ENCODE measurements around the gene GRIK5. TPM values are rescaled to one million over a fixed set of nuclear protein-coding genes. Genes with fewer than 3 reads are reported as not detected.

GRIK5 gene
- total RNA-seq, 1 experiment from 2014 or later, result 0.96 TPM

DNA sequence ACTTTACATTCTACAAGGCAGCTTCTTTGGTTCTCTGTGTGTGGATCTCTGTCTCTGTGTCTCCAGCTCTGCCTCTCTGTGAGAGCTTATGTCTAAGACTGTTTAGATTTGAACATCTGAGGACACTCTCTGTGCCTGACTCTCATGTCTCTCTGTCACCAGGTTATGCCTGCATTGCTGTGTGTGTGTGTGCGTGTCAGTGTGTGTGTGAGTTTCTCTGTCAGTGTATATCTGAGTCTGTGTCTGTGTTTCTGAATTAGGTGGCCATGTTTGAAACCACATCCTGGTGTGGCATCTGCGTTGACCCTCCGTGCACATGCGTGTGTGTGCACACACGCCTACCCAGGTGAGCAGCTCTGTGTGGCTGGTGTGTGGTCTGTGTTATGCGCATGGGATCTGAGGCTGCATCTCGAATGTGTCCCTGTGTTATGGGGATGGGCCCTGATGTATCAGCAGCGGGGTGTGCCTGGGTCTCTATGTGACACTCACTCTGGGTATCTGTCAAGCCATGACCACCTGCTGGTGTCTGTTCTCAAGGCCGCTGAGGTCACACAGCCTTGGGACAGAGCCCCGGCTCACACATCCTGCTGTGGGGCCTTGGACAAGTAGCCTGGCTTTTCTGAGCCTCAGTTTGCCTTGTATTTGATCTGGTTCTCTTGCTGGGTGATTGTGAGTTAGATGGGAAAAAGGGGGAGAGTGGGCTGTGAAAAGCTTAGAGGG is 82.7 kb downstream of the GRIK5 start:
- Histone ChIP-seq H3K27ac (no peak overlapping the region), H3F3A (ENCODE audit: insufficient read depth, low read depth) (0 out of 2 replicates have a peak, but pooled peaks cover 3% of the 10 kb centered on the region), H2AFZ (no peak overlapping the region), H3K27me3 (ENCODE audit: insufficient read depth, low read depth) (peaks cover 59% of the 10 kb centered on the region), H4K20me1 (ENCODE audit: insufficient read depth) (no peaks in the 10 kb centered on the region), H3K9me2 (ENCODE audit: insufficient read depth) (no peaks in the 10 kb centered on the region), H3K36me3 (ENCODE audit: low read depth) (no peaks in the 10 kb centered on the region), H3K4me1 (replicated peaks; ENCODE audit: insufficient read depth) (no peaks in the 10 kb centered on the region), H3K9me3 (ENCODE audit: insufficient read depth, low read depth) (no peaks in the 10 kb centered on the region), H3K4me2 (no peak overlapping the region), H3K79me2 (ENCODE audit: low read depth) (no peaks in the 10 kb centered on the region), H3K4me3 (no peak overlapping the region)
- no TSS peak for BruUV-seq (replicated peaks)
- no peak for TF ChIP-seq EZH2 (IDR thresholded peaks at IDR 0.05; ENCODE audit: low read depth)
- no peak for TF ChIP-seq CTCF (conservative IDR thresholded peaks at IDR 0.05)
- intact Hi-C loops (cut with micrococcal nuclease; ENCODE audit: unreplicated experiment), result no loop called here
- CTCF ChIA-PET, result no interaction called here
- DNase-seq, result no peak
- POLR2A ChIA-PET (ENCODE audit: unreplicated experiment), result no interaction called here

- no peaks in the 10 kb centered on the region for H4K20me1 ChIP-seq (ENCODE audit: insufficient read depth)
- no peaks in the 10 kb centered on the region for H3K36me3 ChIP-seq (ENCODE audit: low read depth)
- H3K27me3 ChIP-seq (ENCODE audit: insufficient read depth, low read depth), result peaks cover 56% of the 10 kb centered on the region
- H3K9me2 ChIP-seq (ENCODE audit: insufficient read depth), result no peaks in the 10 kb centered on the region
- H3K4me3 ChIP-seq, result no peak overlapping the region
- H3K27ac ChIP-seq, result no peak overlapping the region
- no peaks in the 10 kb centered on the region for H3K4me1 ChIP-seq (replicated peaks; ENCODE audit: insufficient read depth)
- intact Hi-C loops (cut with micrococcal nuclease; ENCODE audit: unreplicated experiment), result no loop called here
- no peaks in the 10 kb centered on the region for H3K9me3 ChIP-seq (ENCODE audit: insufficient read depth, low read depth)
- CTCF ChIA-PET, result no interaction called here
- DNase-seq, result no peak
- TF ChIP-seq EZH2 (IDR thresholded peaks at IDR 0.05; ENCODE audit: low read depth) (no peak), CTCF (conservative IDR thresholded peaks at IDR 0.05) (no peak)
- POLR2A ChIA-PET (ENCODE audit: unreplicated experiment), result no interaction called here
- BruUV-seq (replicated peaks), result no TSS peak
- H3K4me2 ChIP-seq, result no peak overlapping the region
- H3K79me2 ChIP-seq (ENCODE audit: low read depth), result no peaks in the 10 kb centered on the region
- H3F3A ChIP-seq (ENCODE audit: insufficient read depth, low read depth), result no peaks in the 10 kb centered on the region
- H2AFZ ChIP-seq, result no peak overlapping the region
These were observed 85.0 kb downstream of the GRIK5 start for GRCh38 chr19:41984961-41985360.

- no TSS peak for BruUV-seq (replicated peaks)
- DNase-seq, result no peak
- CTCF ChIA-PET, result no interaction called here
These were observed 88.3 kb downstream of the GRIK5 start for GRCh38 chr19:41981724-41982123.

More at GRCh38 chr19:41981724-41982123, 88.3 kb downstream of the GRIK5 start:
- Histone ChIP-seq H2AFZ (no peak overlapping the region), H3K36me3 (ENCODE audit: low read depth) (no peaks in the 10 kb centered on the region), H3K27me3 (ENCODE audit: insufficient read depth, low read depth) (peaks cover 36% of the 10 kb centered on the region), H3K4me1 (replicated peaks; ENCODE audit: insufficient read depth) (no peaks in the 10 kb centered on the region), H3K27ac (no peak overlapping the region), H3K4me2 (no peak overlapping the region), H3K9me3 (ENCODE audit: insufficient read depth, low read depth) (no peaks in the 10 kb centered on the region), H3K9me2 (ENCODE audit: insufficient read depth) (no peaks in the 10 kb centered on the region), H3K79me2 (ENCODE audit: low read depth) (no peaks in the 10 kb centered on the region), H3F3A (ENCODE audit: insufficient read depth, low read depth) (no peaks in the 10 kb centered on the region), H4K20me1 (ENCODE audit: insufficient read depth) (no peaks in the 10 kb centered on the region), H3K4me3 (no peak overlapping the region)
- TF ChIP-seq CTCF (conservative IDR thresholded peaks at IDR 0.05) (no peak), EZH2 (IDR thresholded peaks at IDR 0.05; ENCODE audit: low read depth) (no peak)
- intact Hi-C loops (cut with micrococcal nuclease; ENCODE audit: unreplicated experiment), result no loop called here
- POLR2A ChIA-PET (ENCODE audit: unreplicated experiment), result no interaction called here

Data from PC-9 (cell line).